Measurements from ENCODE around the gene GPATCH1.

DNA sequence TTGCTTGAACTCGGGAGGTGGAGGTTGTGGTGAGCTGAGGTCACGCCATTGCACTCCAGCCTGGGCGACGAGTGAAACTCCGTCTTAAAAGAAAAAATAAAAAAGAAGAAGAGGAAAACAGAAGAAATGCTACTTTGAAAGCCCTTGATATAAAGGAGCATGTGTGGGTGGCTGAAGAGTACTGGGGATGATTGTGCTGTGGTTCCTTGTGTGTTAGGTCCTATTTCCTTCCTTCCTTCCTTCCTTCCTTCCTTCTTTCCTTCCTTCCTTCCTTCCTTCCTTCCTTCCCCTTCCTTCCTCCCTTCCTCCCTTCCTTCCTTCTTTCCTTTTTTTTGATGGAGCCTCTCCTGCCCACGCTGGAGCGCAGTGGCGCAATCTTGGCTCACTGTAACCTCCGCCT lies 65.2 kb downstream of the GPATCH1 start:
- TF ChIP-seq, protein P1, sequence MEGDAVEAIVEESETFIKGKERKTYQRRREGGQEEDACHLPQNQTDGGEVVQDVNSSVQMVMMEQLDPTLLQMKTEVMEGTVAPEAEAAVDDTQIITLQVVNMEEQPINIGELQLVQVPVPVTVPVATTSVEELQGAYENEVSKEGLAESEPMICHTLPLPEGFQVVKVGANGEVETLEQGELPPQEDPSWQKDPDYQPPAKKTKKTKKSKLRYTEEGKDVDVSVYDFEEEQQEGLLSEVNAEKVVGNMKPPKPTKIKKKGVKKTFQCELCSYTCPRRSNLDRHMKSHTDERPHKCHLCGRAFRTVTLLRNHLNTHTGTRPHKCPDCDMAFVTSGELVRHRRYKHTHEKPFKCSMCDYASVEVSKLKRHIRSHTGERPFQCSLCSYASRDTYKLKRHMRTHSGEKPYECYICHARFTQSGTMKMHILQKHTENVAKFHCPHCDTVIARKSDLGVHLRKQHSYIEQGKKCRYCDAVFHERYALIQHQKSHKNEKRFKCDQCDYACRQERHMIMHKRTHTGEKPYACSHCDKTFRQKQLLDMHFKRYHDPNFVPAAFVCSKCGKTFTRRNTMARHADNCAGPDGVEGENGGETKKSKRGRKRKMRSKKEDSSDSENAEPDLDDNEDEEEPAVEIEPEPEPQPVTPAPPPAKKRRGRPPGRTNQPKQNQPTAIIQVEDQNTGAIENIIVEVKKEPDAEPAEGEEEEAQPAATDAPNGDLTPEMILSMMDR (IDR thresholded peaks at IDR 0.05; ENCODE audit: low read depth, low read length) = no peak
- TF ChIP-seq MYC (IDR thresholded peaks at IDR 0.05; ENCODE audit: low read depth, low read length) (no peak), POLR2A (IDR thresholded peaks at IDR 0.05; ENCODE audit: extremely low read depth, insufficient read length) (no peak)

Data from NB4 (cell line).